HEK293 (cell line): ENCODE measurements around the gene ZAP70.

Experiments used
- CTCF ChIA-PET: fragments of 350-600 bp; formaldehyde crosslinking; extraction: SDS; loops from one replicate; lab custom pipeline; 2021; ENCODE audit warnings: antibody characterized with exemption; lab: Yijun Ruan, JAX
- POLR2A ChIA-PET: fragments of 300-600 bp; formaldehyde crosslinking; extraction: SDS; loops from one replicate; lab custom pipeline; 2020; ENCODE audit warnings: antibody characterized with exemption, inconsistent platforms; lab: Yijun Ruan, JAX
- H3K27ac ChIP-seq: fragments of 200-500 bp; sonication (Bioruptor generic); 2 replicates; pipeline ENCODE4 v1.5.1; 2014; ENCODE audit warnings: low read depth, low read length, control low read depth, inconsistent platforms; ENCODE audit errors: extremely low read depth
- H3K36me3 ChIP-seq, 2 experiments: fragments of 200-500 bp in 1 of 2; sonication (Bioruptor generic) in 1 of 2; 1 replicate in 1 of 2; 2 replicates in 1 of 2; pipeline ENCODE4 v1.5.1; 2014 to 2017; ENCODE audit warnings: inconsistent platforms in 2 of 2, low read length in 2 of 2; ENCODE audit not compliant: control insufficient read depth in 2 of 2, insufficient read depth in 1 of 2
- H3K4me1 ChIP-seq: fragments of 200-500 bp; sonication (Bioruptor generic); 2 replicates; pipeline ENCODE4 v1.5.1; 2014; ENCODE audit warnings: mild to moderate bottlenecking, low read length, inconsistent platforms; ENCODE audit not compliant: control insufficient read depth, insufficient read depth
- H3K4me3 ChIP-seq: 2 replicates; pipeline ENCODE4 v1.5.1; 2011; ENCODE audit warnings: low read depth, mild to moderate bottlenecking, control low read depth, low read length, moderate library complexity
- H3K9me3 ChIP-seq: fragments of 200-500 bp; sonication (Bioruptor generic); 2 replicates; pipeline ENCODE4 v1.5.1; 2014; ENCODE audit warnings: low read depth, low read length, inconsistent platforms; ENCODE audit not compliant: control insufficient read depth, insufficient read depth
- BCL11A ChIP-seq: fragments of 450-650 bp; formaldehyde crosslinking; IDR thresholded peaks from 2 replicates; pipeline ENCODE4 v1.5.1; 2016; ENCODE audit warnings: low read depth, missing biosample characterization, missing genetic modification characterization
- BCL11B ChIP-seq: fragments of 450-650 bp; formaldehyde crosslinking; IDR thresholded peaks from 2 replicates; pipeline ENCODE4 v1.5.1; 2016; ENCODE audit warnings: low read depth, missing biosample characterization, missing genetic modification characterization
- ELK4 ChIP-seq: IDR thresholded peaks from 2 replicates; pipeline ENCODE4 v1.6.1; 2011; ENCODE audit warnings: mild to moderate bottlenecking, low read depth, low read length, borderline replicate concordance
- IKZF3 ChIP-seq: fragments of 450-650 bp; IDR thresholded peaks from 2 replicates; pipeline ENCODE4 v1.5.0; 2018; ENCODE audit warnings: missing biosample characterization, mild to moderate bottlenecking, missing genetic modification characterization, moderate library complexity
- KLF16 ChIP-seq: fragments of 450-650 bp; formaldehyde crosslinking; IDR thresholded peaks from 2 replicates; pipeline ENCODE4 v1.5.1; 2017; ENCODE audit warnings: missing biosample characterization, missing genetic modification characterization
- KLF8 ChIP-seq: fragments of 450-650 bp; formaldehyde crosslinking; IDR thresholded peaks from 2 replicates; pipeline ENCODE4 v1.5.1; 2016; ENCODE audit warnings: missing biosample characterization, missing genetic modification characterization
- KLF9 ChIP-seq: fragments of 450-650 bp; formaldehyde crosslinking; IDR thresholded peaks from 2 replicates; pipeline ENCODE4 v1.5.1; 2016; ENCODE audit warnings: missing biosample characterization, missing genetic modification characterization, low read depth
- SP3 ChIP-seq: fragments of 450-650 bp; formaldehyde crosslinking; IDR thresholded peaks from 2 replicates; pipeline ENCODE4 v1.5.1; 2016; ENCODE audit warnings: missing biosample characterization, missing genetic modification characterization
- SP7 ChIP-seq: fragments of 450-650 bp; formaldehyde crosslinking; IDR thresholded peaks from 2 replicates; pipeline ENCODE4 v1.5.1; 2016; ENCODE audit warnings: missing biosample characterization, missing genetic modification characterization
- YY1 ChIP-seq: fragments of 450-650 bp; formaldehyde crosslinking; IDR thresholded peaks from 2 replicates; pipeline ENCODE4 v1.5.1; 2018; ENCODE audit warnings: missing biosample characterization, missing genetic modification characterization
- ZBTB20 ChIP-seq: fragments of 450-650 bp; formaldehyde crosslinking; IDR thresholded peaks from 2 replicates; pipeline ENCODE4 v1.5.1; 2016; ENCODE audit warnings: missing biosample characterization, missing genetic modification characterization
- ZBTB7A ChIP-seq: fragments of 450-650 bp; formaldehyde crosslinking; IDR thresholded peaks from 2 replicates; pipeline ENCODE4 v1.5.1; 2016; ENCODE audit warnings: low read depth, missing biosample characterization, missing genetic modification characterization
- ZFP41 ChIP-seq: fragments of 450-650 bp; formaldehyde crosslinking; IDR thresholded peaks from 2 replicates; pipeline ENCODE4 v1.5.1; 2016; ENCODE audit warnings: missing biosample characterization, missing genetic modification characterization, borderline replicate concordance
- ZNF121 ChIP-seq: fragments of 450-650 bp; formaldehyde crosslinking; IDR thresholded peaks from 2 replicates; pipeline ENCODE4 v1.5.1; 2016; ENCODE audit warnings: missing biosample characterization, missing genetic modification characterization
- ZNF2 ChIP-seq: fragments of 450-650 bp; formaldehyde crosslinking; IDR thresholded peaks from 2 replicates; pipeline ENCODE4 v1.5.1; 2016; ENCODE audit warnings: missing biosample characterization, missing genetic modification characterization
- ZNF24 ChIP-seq: fragments of 450-650 bp; formaldehyde crosslinking; IDR thresholded peaks from 2 replicates; pipeline ENCODE4 v1.5.1; 2016; ENCODE audit warnings: missing biosample characterization, missing genetic modification characterization
- ZNF394 ChIP-seq: fragments of 450-650 bp; formaldehyde crosslinking; IDR thresholded peaks from 2 replicates; pipeline ENCODE4 v1.5.1; 2016; ENCODE audit warnings: missing biosample characterization, missing genetic modification characterization, mild to moderate bottlenecking, moderate library complexity, borderline replicate concordance
- ZNF473 ChIP-seq: fragments of 450-650 bp; formaldehyde crosslinking; IDR thresholded peaks from 2 replicates; pipeline ENCODE4 v1.5.1; 2017; ENCODE audit warnings: missing biosample characterization, missing genetic modification characterization
- ZNF488 ChIP-seq: fragments of 450-650 bp; formaldehyde crosslinking; IDR thresholded peaks from 2 replicates; pipeline ENCODE4 v1.5.1; 2016; ENCODE audit warnings: missing biosample characterization, missing genetic modification characterization
- ZNF571 ChIP-seq: fragments of 450-650 bp; formaldehyde crosslinking; IDR thresholded peaks from 2 replicates; pipeline ENCODE4 v1.5.0; 2017; ENCODE audit warnings: missing biosample characterization, missing genetic modification characterization
- ZNF677 ChIP-seq: fragments of 450-650 bp; IDR thresholded peaks from 2 replicates; pipeline ENCODE4 v1.5.0; 2018; ENCODE audit warnings: missing biosample characterization, mild to moderate bottlenecking, missing genetic modification characterization, moderate library complexity
- TF ChIP-seq, protein P1 (sequence below): fragments of 450-650 bp; formaldehyde crosslinking; IDR thresholded peaks from 2 replicates; pipeline ENCODE4 v1.5.1; 2017; ENCODE audit warnings: missing biosample characterization, missing genetic modification characterization
- TF ChIP-seq, protein P2 (sequence below): fragments of 450-650 bp; formaldehyde crosslinking; conservative IDR thresholded peaks from 2 replicates; pipeline ENCODE4 v1.5.1; 2016; ENCODE audit warnings: low read depth, missing biosample characterization, missing genetic modification characterization
- TF ChIP-seq, protein P3 (sequence below): fragments of 450-650 bp; formaldehyde crosslinking; IDR thresholded peaks from 2 replicates; pipeline ENCODE4 v1.5.1; 2016; ENCODE audit warnings: missing biosample characterization, missing genetic modification characterization, low read depth

Gene ZAP70

DNA sequence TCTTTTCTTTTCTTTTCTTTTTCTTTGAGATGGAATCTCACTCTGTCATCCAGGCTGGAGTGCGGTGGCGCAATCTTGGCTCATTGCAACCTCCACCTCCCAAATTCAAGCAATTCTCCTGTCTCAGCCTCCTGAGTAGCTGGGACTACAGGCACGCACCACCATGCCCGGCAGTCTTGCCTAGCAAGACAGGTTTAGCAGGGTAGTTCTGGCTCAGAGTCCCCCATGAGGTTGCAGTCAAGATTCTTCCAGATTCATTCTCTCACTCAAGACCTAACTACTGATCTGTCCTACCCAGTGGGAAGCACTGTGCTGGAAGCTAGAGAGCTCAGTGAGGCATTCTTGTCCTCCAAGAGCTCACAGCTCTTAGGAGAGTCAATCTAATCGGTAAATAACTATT lies 17.6 kb upstream of the ZAP70 start:
- no peak overlapping the region for H3K27ac ChIP-seq
- POLR2A ChIA-PET, result interaction anchor here (0.7 to 1.8 kb wide), 3 partner anchors 14 to 105 kb away, joined by 3 to 6 read pairs (median 3); partner anchors contain the start of gene COX5B
- no peaks in the 10 kb centered on the region for H3K9me3 ChIP-seq
- no peaks in the 10 kb centered on the region for H3K36me3 ChIP-seq
- TF ChIP-seq ZNF394 (tag by site-specific recombination) (no peak), BCL11A (tag by site-specific recombination) (no peak), SP7 (tag by site-specific recombination) (no peak), ZNF2 (tag by site-specific recombination) (no peak), BCL11B (no peak), ZNF488 (tag by site-specific recombination) (no peak), KLF8 (tag by site-specific recombination) (no peak), ZFP41 (tag by site-specific recombination) (no peak), ZNF473 (tag by site-specific recombination) (no peak), YY1 (tag by site-specific recombination) (no peak), KLF9 (tag by site-specific recombination) (no peak), ZNF571 (no peak), ZNF121 (tag by site-specific recombination) (no peak)
- TF ChIP-seq, protein P1, sequence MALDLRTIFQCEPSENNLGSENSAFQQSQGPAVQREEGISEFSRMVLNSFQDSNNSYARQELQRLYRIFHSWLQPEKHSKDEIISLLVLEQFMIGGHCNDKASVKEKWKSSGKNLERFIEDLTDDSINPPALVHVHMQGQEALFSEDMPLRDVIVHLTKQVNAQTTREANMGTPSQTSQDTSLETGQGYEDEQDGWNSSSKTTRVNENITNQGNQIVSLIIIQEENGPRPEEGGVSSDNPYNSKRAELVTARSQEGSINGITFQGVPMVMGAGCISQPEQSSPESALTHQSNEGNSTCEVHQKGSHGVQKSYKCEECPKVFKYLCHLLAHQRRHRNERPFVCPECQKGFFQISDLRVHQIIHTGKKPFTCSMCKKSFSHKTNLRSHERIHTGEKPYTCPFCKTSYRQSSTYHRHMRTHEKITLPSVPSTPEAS (tag by site-specific recombination), result no peak
- TF ChIP-seq, all 188 proteins: peak for 0
- CTCF ChIA-PET, result interaction anchor here (1.0 to 7.4 kb wide), 5 partner anchors 13 to 105 kb away, joined by 3 to 130 read pairs (median 14); partner anchors contain the start of genes ACTR1B and ANKRD36B
- no peaks in the 10 kb centered on the region for H3K4me1 ChIP-seq
- H3K4me3 ChIP-seq, result no peak overlapping the region

- H3K9me3 ChIP-seq, result no peaks in the 10 kb centered on the region
- H3K36me3 ChIP-seq, result no peaks in the 10 kb centered on the region
- POLR2A ChIA-PET, result interaction anchor here (0.9 to 1.8 kb wide), 4 partner anchors 32 to 107 kb away, joined by 3 to 6 read pairs (median 4); partner anchors contain the start of genes ACTR1B and COX5B
- H3K27ac ChIP-seq, result no peak overlapping the region
- no peak overlapping the region for H3K4me3 ChIP-seq
- H3K4me1 ChIP-seq, result no peaks in the 10 kb centered on the region
- CTCF ChIA-PET, result interaction anchor here (0.7 to 7.4 kb wide), 19 partner anchors 9 to 749 kb away, joined by 3 to 130 read pairs (median 7); partner anchors contain the start of genes ACTR1B, ANKRD36B and COX5B
- TF ChIP-seq ZBTB20 (no peak), ZNF2 (tag by site-specific recombination) (peak; percentile 55; the same call in 1 of the 2 replicates), IKZF3 (no peak), KLF16 (tag by site-specific recombination) (no peak), ZNF24 (tag by site-specific recombination) (no peak), ELK4 (no peak), YY1 (tag by site-specific recombination) (peak; percentile 25; the same call in 1 of the 2 replicates), ZBTB7A (tag by site-specific recombination) (no peak), ZNF677 (tag by site-specific recombination) (peak; percentile 99), SP3 (no peak)
- TF ChIP-seq, protein P2, sequence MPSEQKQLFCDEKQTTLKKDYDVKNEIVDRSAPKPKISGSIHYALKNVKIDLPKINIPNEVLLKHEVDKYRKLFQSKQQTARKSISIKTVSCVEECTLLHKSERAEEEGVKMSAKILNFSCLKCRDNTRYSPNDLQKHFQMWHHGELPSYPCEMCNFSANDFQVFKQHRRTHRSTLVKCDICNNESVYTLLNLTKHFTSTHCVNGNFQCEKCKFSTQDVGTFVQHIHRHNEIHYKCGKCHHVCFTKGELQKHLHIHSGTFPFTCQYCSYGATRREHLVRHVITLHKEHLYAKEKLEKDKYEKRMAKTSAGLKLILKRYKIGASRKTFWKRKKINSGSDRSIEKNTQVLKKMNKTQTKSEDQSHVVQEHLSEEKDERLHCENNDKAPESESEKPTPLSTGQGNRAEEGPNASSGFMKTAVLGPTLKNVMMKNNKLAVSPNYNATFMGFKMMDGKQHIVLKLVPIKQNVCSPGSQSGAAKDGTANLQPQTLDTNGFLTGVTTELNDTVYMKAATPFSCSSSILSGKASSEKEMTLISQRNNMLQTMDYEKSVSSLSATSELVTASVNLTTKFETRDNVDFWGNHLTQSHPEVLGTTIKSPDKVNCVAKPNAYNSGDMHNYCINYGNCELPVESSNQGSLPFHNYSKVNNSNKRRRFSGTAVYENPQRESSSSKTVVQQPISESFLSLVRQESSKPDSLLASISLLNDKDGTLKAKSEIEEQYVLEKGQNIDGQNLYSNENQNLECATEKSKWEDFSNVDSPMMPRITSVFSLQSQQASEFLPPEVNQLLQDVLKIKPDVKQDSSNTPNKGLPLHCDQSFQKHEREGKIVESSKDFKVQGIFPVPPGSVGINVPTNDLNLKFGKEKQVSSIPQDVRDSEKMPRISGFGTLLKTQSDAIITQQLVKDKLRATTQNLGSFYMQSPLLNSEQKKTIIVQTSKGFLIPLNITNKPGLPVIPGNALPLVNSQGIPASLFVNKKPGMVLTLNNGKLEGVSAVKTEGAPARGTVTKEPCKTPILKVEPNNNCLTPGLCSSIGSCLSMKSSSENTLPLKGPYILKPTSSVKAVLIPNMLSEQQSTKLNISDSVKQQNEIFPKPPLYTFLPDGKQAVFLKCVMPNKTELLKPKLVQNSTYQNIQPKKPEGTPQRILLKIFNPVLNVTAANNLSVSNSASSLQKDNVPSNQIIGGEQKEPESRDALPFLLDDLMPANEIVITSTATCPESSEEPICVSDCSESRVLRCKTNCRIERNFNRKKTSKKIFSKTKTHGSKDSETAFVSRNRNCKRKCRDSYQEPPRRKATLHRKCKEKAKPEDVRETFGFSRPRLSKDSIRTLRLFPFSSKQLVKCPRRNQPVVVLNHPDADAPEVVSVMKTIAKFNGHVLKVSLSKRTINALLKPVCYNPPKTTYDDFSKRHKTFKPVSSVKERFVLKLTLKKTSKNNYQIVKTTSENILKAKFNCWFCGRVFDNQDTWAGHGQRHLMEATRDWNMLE (tag by site-specific recombination), result no peak
- TF ChIP-seq, protein P3, sequence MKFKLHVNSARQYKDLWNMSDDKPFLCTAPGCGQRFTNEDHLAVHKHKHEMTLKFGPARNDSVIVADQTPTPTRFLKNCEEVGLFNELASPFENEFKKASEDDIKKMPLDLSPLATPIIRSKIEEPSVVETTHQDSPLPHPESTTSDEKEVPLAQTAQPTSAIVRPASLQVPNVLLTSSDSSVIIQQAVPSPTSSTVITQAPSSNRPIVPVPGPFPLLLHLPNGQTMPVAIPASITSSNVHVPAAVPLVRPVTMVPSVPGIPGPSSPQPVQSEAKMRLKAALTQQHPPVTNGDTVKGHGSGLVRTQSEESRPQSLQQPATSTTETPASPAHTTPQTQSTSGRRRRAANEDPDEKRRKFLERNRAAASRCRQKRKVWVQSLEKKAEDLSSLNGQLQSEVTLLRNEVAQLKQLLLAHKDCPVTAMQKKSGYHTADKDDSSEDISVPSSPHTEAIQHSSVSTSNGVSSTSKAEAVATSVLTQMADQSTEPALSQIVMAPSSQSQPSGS, result no peak
Measured at GRCh38 chr2:97697252-97698235, 15.8 kb upstream of the ZAP70 start.
